ENCODE data around the gene TNFSF13. TPM values are rescaled to one million over a fixed set of nuclear protein-coding genes. Genes with fewer than 3 reads are reported as not detected.

The TNFSF13 gene
- total and polyA plus RNA-seq, 2 of the 4 experiments (the other 2 are of a cell fraction), result 1.3 TPM; not detected in 1

DNA sequence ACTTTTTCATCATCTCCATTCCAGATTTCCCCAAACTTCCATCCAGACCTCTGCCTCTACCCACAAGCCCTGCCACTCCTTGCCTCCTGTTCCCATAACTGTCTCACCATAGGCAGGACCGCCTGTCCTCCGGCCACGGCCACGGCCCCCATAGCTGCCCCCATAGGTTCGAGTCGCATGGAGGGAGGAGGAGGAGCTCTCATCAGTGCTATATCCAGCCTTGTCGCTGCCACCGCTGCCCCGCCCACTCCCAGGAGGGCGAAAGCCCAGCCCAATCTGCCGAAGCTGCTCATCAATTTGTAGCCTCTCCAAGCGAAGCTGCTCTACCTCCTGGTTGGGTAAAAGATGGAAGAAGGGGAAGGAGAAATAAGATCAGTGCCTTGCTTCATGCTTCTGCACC is 34.7 kb downstream of the TNFSF13 start:
- Histone ChIP-seq H2AK5ac (ENCODE audit: low read depth, low read length) (no peak overlapping the region), H4K91ac (ENCODE audit: insufficient read depth, low read depth, low read length) (no peak overlapping the region), H3K27me3 (ENCODE audit: control insufficient read depth, insufficient read depth, low read length) (no peaks in the 10 kb centered on the region), H3K14ac (replicated peaks; ENCODE audit: low read depth, low read length) (no peak overlapping the region), H3K18ac (ENCODE audit: low read depth, low read length) (no peak overlapping the region), H2BK120ac (ENCODE audit: low read depth, low read length) (no peak overlapping the region), H4K20me1 (ENCODE audit: insufficient read depth, low read length) (peaks cover 1% of the 10 kb centered on the region; the same call in 1 of the 2 replicates), H2BK5ac (ENCODE audit: low read depth, low read length, poor library complexity, severe bottlenecking) (no peak overlapping the region), H3K4ac (ENCODE audit: low read depth, low read length) (no peak overlapping the region), H3K4me3 (ENCODE audit: insufficient read depth, low read depth, low read length) (no peak overlapping the region), H3K27ac (ENCODE audit: insufficient read depth, low read length) (no peak overlapping the region), H3K9me3 (ENCODE audit: control insufficient read depth, insufficient read depth, low read length) (no peaks in the 10 kb centered on the region), H3K79me1 (ENCODE audit: low read depth in 1 of 2, low read length in 2 of 2) (peaks cover 11 to 39% of the 10 kb centered on the region in 2 experiments), H4K5ac (ENCODE audit: low read depth, low read length) (no peak overlapping the region), H2BK20ac (ENCODE audit: low read depth, low read length) (no peak overlapping the region), H2AFZ (replicated peaks; ENCODE audit: low read length, poor library complexity) (no peak overlapping the region), H2BK15ac (ENCODE audit: low read depth, low read length) (no peak overlapping the region), H3K9ac (ENCODE audit: low read depth, low read length) (no peak overlapping the region), H4K8ac (ENCODE audit: low read depth in 2 of 2, low read length in 2 of 2) (no peak overlapping the region), H3K56ac (ENCODE audit: extremely low read depth, insufficient read depth, low read length) (no peak overlapping the region), H3K9me1 (ENCODE audit: insufficient read depth, low read length) (no peaks in the 10 kb centered on the region), H3K4me1 (ENCODE audit: control insufficient read depth, insufficient read depth, low read length) (peaks cover 16% of the 10 kb centered on the region), H2AK9ac (replicated peaks; ENCODE audit: low read depth, low read length, poor library complexity) (no peak overlapping the region), H3K23ac (ENCODE audit: low read depth, low read length) (no peak overlapping the region), H3K36me3 (ENCODE audit: control insufficient read depth, insufficient read depth, low read length) (peaks cover 62% of the 10 kb centered on the region), H3K4me2 (ENCODE audit: low read depth, low read length) (no peak overlapping the region)
- no peak for DNase-seq
- no TSS peak for BruUV-seq (replicated peaks)
- ChIA-PET CTCF (no interaction called here), POLR2A (ENCODE audit: unreplicated experiment) (no interaction called here)
- ATAC-seq (ENCODE audit: low read depth), result no peak
- TF ChIP-seq MAFK (IDR thresholded peaks at IDR 0.05; ENCODE audit: low read depth, low read length) (no peak), BHLHE40 (IDR thresholded peaks at IDR 0.05; ENCODE audit: low read depth, low read length) (no peak), CHD1 (IDR thresholded peaks at IDR 0.05; ENCODE audit: low read depth, low read length) (no peak), CEBPB (IDR thresholded peaks at IDR 0.05; ENCODE audit: low read depth, low read length) (no peak), MXI1 (IDR thresholded peaks at IDR 0.05; ENCODE audit: borderline replicate concordance, low read depth, low read length) (no peak), RFX5 (IDR thresholded peaks at IDR 0.05; ENCODE audit: low read depth, low read length) (no peak), FOS (IDR thresholded peaks at IDR 0.05; ENCODE audit: low read depth, low read length) (no peak), SMC3 (IDR thresholded peaks at IDR 0.05; ENCODE audit: low read depth, low read length) (no peak), RCOR1 (IDR thresholded peaks at IDR 0.05; ENCODE audit: insufficient replicate concordance, low read length) (no peak), MAZ (IDR thresholded peaks at IDR 0.05; ENCODE audit: borderline replicate concordance, low read depth, low read length) (no peak)
- TF ChIP-seq, protein P1, sequence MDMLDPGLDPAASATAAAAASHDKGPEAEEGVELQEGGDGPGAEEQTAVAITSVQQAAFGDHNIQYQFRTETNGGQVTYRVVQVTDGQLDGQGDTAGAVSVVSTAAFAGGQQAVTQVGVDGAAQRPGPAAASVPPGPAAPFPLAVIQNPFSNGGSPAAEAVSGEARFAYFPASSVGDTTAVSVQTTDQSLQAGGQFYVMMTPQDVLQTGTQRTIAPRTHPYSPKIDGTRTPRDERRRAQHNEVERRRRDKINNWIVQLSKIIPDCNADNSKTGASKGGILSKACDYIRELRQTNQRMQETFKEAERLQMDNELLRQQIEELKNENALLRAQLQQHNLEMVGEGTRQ (IDR thresholded peaks at IDR 0.05; ENCODE audit: low read depth, low read length), result no peak
- TF ChIP-seq, protein P2, sequence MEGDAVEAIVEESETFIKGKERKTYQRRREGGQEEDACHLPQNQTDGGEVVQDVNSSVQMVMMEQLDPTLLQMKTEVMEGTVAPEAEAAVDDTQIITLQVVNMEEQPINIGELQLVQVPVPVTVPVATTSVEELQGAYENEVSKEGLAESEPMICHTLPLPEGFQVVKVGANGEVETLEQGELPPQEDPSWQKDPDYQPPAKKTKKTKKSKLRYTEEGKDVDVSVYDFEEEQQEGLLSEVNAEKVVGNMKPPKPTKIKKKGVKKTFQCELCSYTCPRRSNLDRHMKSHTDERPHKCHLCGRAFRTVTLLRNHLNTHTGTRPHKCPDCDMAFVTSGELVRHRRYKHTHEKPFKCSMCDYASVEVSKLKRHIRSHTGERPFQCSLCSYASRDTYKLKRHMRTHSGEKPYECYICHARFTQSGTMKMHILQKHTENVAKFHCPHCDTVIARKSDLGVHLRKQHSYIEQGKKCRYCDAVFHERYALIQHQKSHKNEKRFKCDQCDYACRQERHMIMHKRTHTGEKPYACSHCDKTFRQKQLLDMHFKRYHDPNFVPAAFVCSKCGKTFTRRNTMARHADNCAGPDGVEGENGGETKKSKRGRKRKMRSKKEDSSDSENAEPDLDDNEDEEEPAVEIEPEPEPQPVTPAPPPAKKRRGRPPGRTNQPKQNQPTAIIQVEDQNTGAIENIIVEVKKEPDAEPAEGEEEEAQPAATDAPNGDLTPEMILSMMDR (conservative IDR thresholded peaks at IDR 0.05; ENCODE audit: low read depth, low read length), result no peak
- no CpG with 5 or more reads among the region's 12 CpGs for WGBS, 2 experiments (ENCODE audit: extremely low coverage in 2 of 2, insufficient read length in 1 of 2)
- intact Hi-C loops (cut with micrococcal nuclease) (no loop called here), dilution Hi-C loops (cut with HindIII; ENCODE audit: low sequenced_read_pairs, unreplicated experiment) (no loop called here), in situ Hi-C loops (cut with MboI; ENCODE audit: low sequenced_read_pairs) (no loop called here)

All from IMR-90 (cell line).